Head of caudate nucleus (tissue), 42 donors: ENCODE results near the gene LRP1.
A peak's percentile ranks its signal among the peaks of the same experiment; 100 is the strongest.

Experiments used
- DNase-seq, 42 donors: peaks; one replicate each; pipeline versions ENCODE4 v3.0.0 to v3.0.0-alpha.2; 2020 to 2021; ENCODE audit warnings: mixed read lengths in 7 of 42
- intact Hi-C: fragments of 100-400 bp; cut with DNase I; formaldehyde crosslinking; loops from one replicate; pipeline ENCODE4 v1.15.0; 2022

The LRP1 gene

DNA sequence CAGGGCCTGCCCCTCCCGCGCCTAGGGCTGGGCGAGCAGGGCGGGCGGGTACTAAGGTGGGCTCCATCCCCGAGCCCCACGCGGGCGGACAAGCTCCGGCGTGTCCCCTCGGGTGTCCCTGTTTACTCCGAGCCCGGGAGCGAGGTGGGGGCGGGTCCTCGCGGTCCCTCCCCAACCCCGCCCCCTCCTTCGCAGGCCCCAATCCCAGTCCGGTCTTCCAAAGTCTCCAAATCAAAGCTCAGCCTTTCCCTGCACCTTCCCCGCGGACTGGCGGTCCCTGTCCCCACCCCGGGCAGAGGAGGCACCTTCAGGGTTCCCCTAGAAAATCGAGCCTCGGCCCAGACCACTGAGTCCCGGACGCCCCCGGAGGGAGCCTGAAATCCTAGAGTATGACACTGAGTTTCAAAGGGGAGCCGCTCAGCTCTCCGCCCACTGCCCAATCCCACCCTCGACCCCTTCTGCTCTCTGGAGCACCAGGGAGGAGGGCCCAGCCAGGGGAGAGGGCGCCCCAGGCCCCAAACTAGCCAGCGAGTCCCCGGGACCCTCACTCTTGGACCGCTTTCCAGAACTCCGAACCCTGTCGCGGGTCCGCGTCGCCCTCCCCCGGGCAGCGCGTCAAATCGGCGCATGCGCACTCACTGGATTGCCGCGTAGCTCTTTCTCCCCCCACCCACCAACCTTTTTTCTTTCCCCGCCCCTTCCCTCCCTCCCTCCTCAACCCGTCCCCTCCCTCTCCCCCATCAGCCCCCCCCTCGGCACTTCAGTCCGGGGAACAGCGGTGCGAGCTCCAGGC, at the start of gene LRP1:
TSS of gene LRP1 (plus strand) at position 758 of the 793 bp plus-strand sequence. CDS start 482 bp downstream, outside the sequence.
- DNase-seq: peak; percentile 55 to 94 (median 85)
- intact Hi-C loops: loop anchor here (5.0 kb wide), 1 partner anchor 54 kb away; no protein-coding TSS in a partner anchor

DNA sequence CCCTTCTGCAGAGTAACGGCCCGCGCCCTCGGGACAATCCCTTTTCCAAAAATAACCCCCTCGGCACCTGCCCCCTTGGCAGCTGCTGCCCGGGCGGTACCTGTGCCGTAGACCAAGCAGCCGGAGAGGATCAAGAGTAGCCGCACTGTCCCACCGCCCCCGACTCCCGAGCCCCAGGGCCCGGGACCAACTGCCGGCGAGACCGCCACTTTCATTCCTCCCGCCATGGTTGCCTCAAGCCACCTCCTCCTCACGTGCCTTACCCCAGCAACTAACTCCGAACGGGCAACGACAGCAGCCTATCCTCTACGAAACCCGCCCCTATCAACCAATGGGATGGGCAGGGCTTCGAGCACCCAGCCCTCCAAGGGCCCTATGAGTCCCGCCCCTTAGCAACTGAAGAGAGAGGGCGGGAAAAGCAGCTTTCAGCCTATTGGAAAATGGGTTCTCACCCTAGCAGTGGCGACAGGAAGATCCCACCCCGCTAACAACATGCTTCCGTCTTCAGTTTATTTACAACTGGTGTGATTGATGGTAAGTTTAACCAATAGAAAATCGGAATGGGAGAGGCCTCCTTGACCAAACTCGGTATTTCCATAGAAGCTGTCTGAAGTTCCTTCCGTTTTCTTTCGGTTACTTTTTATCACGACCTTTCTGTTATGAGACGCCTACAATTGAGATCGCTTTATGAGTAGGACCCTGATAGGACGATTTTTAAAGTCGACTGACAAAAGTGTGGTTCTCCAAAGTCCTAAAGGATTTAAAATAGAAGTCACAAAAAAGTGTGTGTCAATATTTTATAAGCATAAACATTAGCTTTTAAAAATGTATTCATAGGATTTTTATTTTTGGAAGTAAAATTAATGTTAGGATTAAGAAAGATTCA, 49.5 kb upstream of the LRP1 start, which contains the start of gene NEMP1:
TSS of gene NEMP1 (minus strand) at position 273 of the 886 bp plus-strand sequence. CDS start at position 227, 46 bp downstream.
- intact Hi-C loops: no loop called here
- peak; percentile 93 to 100 (median 99) for DNase-seq

DNA sequence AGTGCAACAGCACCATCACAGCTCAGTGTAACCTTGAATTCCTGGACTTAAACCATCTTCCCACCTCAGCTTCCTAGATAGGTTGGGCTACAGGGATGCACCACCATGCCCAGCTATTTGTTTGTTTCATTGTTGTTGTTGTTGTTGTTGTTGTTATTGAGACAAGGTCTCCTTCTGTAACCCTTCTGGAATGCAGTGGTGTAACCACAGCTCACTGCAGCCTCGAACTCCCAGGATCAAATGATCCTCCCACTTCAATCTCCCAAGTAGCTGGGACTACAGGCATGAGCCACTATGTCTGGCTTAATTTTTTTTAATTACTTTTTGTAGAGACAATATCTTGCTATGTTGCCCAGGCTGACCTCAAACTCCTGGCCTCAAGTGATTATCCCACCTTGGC, 48.5 kb upstream of the LRP1 start:
- no peak for DNase-seq
- intact Hi-C loops: no loop called here

DNA sequence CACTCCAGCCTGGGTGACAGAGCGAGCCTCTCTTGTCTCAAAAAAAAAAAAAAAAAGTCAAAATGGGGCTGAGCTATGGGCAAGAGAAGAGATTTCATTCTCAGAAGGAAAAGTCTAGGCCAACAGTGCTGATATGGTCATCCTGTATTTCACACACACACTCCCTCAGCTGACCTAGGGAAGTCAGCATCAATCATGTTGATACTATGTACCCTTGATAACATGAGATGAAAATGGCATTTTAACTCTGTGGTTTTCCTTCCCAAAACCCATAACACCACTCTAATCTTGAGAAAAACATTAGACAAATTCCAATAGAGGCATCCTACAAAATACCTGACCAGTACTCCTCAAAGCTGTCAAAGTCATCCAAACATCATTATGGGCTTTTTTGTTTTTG, 47.4 kb upstream of the LRP1 start:
- DNase-seq: no peak
- intact Hi-C loops: no loop called here

DNA sequence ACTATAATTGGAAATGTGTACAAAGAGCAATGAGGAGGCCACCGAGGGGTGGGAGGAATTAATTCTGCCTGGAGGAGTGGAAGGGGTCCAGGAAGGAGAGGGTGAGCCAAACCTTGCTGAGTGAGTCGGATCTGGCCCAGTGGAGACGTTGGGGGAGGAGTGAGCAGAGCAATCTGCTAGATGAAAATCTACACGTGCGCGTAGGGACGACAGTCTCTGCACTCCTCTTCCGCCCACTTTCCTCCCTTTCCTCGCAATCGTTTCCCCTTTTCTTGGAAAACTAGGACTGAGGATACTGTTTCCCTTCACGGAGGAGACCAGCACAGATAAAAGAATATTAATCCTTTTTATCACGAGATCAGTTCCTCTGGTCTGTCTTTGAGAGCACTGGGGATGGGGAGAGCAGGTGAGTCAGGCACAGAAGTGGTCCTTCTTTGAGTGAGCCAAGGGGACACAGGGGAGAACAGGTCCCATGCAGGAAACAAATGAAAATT, 42.2 kb upstream of the LRP1 start:
- peak in 14 of 42 donors; percentile 24 to 69 (median 35) for DNase-seq
- intact Hi-C loops: no loop called here

DNA sequence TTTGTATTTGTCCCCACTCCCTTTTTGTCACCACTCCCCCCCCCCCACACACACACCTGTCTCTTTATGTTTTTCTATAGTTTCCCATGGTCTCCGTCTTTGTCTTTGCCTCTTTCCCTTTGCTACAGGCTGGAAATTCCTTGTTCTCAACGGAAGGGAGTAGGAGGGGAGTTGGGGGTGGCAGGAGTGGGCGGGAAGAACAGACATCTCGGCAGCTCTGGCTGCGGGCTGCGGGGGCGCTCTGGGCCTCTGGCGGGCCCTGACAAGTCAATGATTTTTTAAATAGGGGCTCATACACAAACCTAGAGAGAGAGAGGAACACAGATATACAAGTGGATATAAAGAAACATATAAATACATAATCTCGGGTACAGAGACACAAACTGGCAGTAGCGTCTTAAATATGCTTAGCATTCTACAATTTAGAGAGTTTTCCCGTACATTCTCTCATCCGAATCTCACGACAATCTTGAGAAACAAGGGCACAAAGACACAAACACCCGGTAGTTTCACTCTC, 41.7 kb upstream of the LRP1 start:
- intact Hi-C loops: no loop called here
- DNase-seq: peak; percentile 59 to 93 (median 81)

DNA sequence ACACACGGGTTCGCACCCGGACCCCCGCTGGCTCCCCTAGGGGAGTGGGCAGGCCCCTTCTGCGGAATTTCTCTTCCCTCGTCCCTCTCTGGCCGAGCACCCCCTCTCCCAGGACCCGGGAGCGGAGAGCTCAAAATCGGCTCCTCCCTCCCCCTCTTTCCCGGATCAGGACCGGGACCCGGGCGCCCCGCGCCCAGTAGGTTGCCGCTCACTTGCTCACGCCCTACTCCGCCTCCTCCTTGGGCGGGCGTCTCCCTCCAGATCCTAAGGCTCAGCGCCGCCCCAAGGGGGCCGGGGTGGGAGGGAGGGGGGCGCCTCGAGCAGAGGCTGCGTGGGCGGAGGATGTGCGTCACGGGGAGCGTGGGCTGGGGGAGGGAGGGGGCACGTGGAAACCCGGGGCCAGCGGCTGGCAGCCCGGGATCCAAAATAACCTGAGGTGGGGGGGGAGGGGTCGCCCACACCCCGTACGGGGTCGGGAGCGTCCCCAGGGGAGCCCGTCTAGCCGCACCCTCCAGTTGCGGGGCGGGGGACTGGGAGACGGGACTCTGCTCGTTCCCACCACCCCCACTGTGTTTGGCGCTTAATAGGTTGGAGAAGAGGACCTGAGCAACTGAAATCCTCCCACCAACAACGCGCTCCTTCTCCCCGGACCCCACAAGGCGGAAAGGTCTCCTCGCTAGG, 41.1 kb upstream of the LRP1 start:
- DNase-seq: peak; percentile 29 to 89 (median 75)
- intact Hi-C loops: no loop called here

DNA sequence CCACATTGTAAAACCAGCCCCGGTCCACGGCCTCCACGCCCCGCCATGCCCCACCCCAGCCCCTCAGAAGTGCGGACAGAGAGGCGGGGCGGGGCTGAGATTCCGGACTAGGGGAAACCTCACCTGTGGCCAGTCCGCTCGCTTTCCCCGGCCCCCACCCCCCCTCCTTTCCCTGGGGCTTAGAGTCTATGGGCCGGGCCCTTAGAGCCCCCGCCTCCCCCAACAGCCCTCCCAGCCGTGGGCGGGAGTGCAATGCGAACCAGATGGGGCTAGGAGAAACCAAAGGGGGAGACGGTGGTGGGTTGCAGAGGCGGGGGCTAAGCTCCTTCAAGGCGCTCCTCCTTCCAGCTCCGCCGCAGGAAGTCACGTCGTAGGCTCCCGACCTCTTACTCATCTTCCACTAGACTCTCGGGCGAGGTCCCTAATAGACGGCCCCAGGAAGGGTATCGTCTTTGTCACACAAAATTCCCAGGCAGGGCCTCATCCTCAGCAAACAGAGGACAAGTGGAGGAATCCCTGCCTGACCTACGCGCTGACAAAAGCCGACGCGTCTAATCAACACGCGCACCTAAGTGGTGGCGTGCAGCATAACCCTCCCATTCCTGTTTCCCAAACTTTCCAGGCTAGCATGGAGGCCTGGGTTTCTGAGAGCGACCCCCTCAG, 40.5 kb upstream of the LRP1 start:
- DNase-seq: peak in 38 of 42 donors; percentile 27 to 81 (median 56)
- intact Hi-C loops: no loop called here

DNA sequence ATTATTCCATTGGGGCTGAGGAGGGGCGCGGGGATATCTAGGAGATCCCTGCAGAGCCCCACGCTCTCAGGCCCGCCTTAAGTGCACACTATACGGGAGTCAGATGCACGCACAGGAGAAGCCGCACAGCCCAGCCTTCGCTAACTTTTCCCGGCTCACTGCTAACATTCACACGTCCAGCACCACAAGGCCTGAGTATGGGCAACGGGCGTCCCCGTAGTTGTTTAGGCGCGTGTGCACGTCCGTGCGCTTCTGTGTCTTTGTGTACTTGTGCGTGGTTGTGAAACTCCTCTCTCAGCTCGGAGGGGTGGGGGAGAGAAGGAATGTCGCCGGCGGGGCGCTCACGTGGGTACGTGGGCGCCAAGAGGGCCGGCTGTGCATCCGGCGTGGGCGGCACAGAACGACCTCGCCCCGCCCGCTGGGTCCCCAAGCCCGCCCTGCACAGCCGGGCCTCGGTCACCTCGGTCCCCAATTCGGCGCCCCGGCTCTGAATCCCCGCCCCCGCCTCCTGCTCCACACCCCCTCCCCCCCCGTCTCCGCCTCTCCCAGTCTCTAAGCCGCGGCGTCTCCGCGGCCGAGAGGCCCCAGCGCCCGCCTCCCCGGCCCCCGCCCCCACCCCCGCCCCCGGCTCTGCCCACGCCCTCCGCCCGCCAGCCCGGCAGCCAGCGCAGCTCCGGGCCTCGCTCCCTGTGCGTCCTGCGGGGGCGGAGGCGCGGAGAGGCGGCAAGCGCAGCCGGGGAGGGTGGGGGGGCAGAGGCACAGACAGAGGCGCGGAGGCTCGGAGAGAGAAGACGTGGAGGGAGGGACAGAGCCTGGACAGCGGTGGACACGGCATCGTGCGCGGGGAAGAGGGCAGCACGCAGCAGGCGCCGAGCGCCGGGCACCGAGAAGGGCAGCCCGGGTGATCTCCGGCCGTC, 39.7 kb upstream of the LRP1 start, which contains the start of gene NAB2:
TSS of gene NAB2 (plus strand) at position 761 of the 917 bp plus-strand sequence. CDS start 158 bp downstream, outside the sequence.
- DNase-seq: peak; percentile 71 to 96 (median 90)
- intact Hi-C loops: no loop called here

DNA sequence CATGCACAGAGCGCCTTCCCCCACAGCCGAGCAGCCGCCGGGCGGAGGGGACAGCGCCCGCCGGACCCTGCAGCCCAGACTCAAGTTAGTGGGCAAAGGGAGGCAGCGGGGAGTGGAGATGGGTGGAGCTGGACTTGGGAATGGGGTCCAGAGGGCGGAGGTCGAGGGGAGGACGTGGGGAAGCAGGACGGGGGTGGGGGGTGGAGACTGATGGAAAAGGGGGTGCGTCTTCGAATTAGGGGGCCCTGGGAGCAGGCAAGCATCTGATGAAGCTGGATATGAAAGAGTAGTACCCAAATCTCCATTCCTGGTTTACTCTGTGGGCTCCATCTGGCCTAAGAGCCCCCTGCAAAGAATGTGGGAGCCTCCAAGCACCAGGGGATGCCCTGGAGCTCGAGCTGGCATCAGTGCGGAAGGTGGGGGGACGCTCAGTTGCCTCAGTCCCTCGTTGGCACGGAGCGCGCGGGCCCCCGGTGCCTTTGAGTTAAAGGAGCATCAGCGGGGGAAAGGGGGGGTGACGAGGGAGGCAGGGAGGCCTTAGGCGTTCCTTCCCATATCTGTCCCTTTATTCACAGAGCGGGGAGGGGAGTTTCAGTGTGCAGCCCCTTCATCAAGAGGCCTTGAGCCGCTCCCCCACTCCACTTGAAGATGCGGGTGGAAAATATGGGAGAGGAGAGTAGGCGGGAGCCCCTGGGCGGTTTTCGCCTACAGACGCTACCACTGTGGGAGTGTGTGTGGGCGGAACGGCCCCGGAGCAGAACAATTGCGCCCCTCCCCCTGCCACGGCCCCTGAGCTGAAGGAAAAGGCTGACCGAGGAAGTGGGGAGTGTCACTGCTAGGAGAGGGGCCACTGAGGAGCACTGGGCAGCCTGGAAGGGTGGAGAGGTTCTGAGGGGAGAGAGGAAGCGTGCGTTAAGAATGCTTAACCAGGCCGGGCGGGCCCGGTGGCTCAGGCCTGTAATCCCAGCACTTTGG, 38.7 kb upstream of the LRP1 start:
- DNase-seq: peak in 41 of 42 donors; percentile 31 to 84 (median 65)
- intact Hi-C loops: no loop called here

DNA sequence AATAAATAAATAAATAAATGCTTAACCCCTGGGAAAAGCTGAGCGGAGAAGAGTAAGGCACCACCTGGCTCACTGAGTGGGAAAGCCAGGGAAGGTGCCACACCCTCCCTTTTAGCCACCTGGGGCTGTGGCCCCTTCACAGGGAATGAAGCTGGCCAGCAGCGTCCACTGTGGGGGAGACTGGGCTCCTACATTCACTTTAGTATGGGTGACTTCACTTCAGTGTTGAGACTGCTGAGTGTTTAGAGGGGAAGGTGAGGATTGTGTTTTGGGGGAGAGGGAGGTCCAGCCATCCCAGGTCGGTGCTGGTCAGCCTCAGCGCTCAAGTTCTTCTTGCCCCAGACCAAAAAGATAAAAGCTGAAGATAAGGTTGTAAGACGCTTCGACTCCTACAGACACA, 37.8 kb upstream of the LRP1 start:
- intact Hi-C loops: no loop called here
- DNase-seq: peak in 1 of 42 donors; percentile 1

DNA sequence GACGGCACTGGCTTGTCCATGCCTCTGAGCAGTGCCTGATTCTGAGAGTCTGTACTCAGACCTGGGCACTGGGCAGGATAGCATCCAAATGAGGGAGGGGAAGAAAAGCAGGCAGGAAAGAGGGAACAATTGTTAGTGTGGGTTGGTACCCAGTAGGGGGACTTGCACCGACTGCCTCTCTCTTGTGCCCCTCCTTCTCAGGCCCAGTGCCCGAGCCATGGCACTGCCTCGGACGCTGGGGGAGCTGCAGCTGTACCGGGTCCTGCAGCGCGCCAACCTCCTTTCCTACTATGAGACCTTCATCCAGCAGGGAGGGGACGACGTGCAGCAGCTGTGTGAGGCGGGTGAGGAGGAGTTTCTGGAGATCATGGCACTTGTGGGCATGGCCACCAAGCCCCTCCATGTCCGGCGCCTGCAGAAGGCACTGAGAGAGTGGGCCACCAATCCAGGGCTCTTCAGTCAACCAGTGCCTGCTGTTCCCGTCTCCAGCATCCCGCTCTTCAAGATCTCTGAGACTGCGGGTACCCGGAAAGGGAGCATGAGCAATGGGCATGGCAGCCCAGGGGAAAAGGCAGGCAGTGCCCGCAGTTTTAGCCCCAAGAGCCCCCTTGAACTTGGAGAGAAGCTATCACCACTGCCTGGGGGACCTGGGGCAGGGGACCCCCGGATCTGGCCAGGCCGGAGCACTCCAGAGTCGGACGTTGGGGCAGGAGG, 37.2 kb upstream of the LRP1 start:
- intact Hi-C loops: no loop called here
- DNase-seq: peak; percentile 53 to 87 (median 76)

DNA sequence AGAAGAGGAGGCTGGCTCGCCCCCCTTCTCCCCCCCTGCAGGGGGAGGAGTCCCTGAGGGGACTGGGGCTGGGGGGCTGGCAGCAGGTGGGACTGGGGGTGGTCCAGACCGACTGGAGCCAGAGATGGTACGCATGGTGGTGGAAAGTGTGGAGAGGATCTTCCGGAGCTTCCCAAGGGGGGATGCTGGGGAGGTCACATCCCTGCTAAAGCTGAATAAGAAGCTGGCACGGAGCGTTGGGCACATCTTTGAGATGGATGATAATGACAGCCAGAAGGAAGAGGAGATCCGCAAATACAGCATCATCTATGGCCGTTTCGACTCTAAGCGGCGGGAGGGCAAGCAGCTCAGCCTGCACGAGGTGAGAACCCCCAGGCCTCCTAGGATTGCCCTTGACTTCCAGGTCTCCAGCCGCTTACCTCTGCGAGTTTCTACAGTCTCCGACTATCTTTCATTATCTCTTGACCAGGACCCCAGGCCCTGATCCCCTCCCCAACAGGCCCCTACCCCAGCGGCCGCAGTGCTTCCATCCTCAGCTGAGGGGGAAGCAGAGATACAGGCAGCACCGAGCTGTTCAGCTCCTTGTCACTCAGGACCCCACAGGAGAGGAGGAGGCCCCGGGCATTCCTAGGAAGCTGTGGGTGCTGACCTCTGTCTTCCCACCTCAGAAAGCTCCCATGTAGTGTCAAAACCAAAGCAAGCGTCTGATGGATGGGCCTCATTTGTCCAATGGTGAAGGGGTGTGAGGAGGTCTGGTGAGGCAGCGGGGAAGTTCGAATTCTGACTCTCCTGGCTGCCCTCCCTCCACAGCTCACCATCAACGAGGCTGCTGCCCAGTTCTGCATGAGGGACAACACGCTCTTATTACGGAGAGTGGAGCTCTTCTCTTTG, 36.4 kb upstream of the LRP1 start:
- intact Hi-C loops: no loop called here
- DNase-seq: peak in 1 of 42 donors; percentile 7

DNA sequence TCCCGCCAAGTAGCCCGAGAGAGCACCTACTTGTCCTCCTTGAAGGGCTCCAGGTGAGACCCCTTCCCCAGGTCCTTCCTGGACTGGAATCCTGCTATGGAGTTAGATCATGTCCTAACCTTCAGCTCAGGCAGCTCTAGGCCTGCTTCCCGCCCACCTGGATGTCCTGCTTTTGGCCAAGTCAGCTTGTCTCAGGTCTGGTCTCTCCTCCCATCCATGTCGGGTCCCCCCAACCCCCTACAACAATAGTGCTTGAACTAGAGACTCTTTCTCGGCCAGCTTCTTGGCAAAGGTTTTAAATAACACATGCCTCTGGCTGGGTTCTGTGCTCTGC, 35.8 kb upstream of the LRP1 start:
- intact Hi-C loops: no loop called here
- peak in 2 of 42 donors; percentile 2 to 45 for DNase-seq
